HT1080 (cell line): ENCODE results near the gene SLC25A48. TPM values are rescaled to one million over a fixed set of nuclear protein-coding genes. Genes with fewer than 3 reads are reported as not detected.

Experiments used
- DNase-seq: peaks from one replicate; pipeline ENCODE4 v3.0.0-alpha.2; 2015; ENCODE audit warnings: low read depth
- small RNA-seq: library from RNA; depleted of rRNA; stranded (forward); fragments of <200 nt; gene quantifications from one replicate; pipeline ENCODE3, GENCODE V24; 2014
- total RNA-seq: library from RNA; depleted of rRNA; stranded (reverse); fragments of >200 nt; shearing (Covaris generic); gene quantifications from 2 replicates; pipeline ENCODE4 v1.2.3, GENCODE V29; 2014; rRNA removed

Gene SLC25A48
- total RNA-seq, 1 experiment from 2014 or later = 1.4 TPM

- no peak for DNase-seq
Observed at GRCh38 chr5:135916638-135917263, 82.3 kb downstream of the SLC25A48 start.

GRCh38 chr5:135920199-135920598 lies 85.7 kb downstream of the SLC25A48 start:
- no peak for DNase-seq

- DNase-seq = peak; percentile 48
Observed at GRCh38 chr5:135921388-135921787, 86.9 kb downstream of the SLC25A48 start.

GRCh38 chr5:135930029-135930948 lies 95.8 kb downstream of the SLC25A48 start:
- DNase-seq = no peak

GRCh38 chr5:135930949-135931295 lies 96.5 kb downstream of the SLC25A48 start:
- no peak for DNase-seq

GRCh38 chr5:135934939-135935338 lies 100.5 kb downstream of the SLC25A48 start:
- no peak for DNase-seq

- no peak for DNase-seq
Observed at GRCh38 chr5:135937245-135937911, 102.9 kb downstream of the SLC25A48 start.

Small RNAs within 50 kb of the gene (small RNA-seq; reads per million reads assigned to genes)
- not detected for gene MIR5692C1

Other genes with a start within 250 kb of the SLC25A48 start
- not detected in 2 replicates for gene IL9, start 61.2 kb downstream of the SLC25A48 start, total RNA-seq
- not detected in 2 replicates for gene LECT2, start 120.3 kb downstream of the SLC25A48 start, total RNA-seq
- gene TGFBI, start 194.3 kb downstream of the SLC25A48 start, total RNA-seq = 34.9 and 56.4 TPM in 2 replicates